GM18511 (cell line): ENCODE measurements around the gene WNT7B.

Source experiments
- ATAC-seq: cut with Tn5 transposase; IDR thresholded peaks from one replicate; pipeline ENCODE4 v1.9.1; 2021; ENCODE audit warnings: mild to moderate bottlenecking, moderate library complexity; ENCODE audit not compliant: unreplicated experiment

The WNT7B gene

DNA sequence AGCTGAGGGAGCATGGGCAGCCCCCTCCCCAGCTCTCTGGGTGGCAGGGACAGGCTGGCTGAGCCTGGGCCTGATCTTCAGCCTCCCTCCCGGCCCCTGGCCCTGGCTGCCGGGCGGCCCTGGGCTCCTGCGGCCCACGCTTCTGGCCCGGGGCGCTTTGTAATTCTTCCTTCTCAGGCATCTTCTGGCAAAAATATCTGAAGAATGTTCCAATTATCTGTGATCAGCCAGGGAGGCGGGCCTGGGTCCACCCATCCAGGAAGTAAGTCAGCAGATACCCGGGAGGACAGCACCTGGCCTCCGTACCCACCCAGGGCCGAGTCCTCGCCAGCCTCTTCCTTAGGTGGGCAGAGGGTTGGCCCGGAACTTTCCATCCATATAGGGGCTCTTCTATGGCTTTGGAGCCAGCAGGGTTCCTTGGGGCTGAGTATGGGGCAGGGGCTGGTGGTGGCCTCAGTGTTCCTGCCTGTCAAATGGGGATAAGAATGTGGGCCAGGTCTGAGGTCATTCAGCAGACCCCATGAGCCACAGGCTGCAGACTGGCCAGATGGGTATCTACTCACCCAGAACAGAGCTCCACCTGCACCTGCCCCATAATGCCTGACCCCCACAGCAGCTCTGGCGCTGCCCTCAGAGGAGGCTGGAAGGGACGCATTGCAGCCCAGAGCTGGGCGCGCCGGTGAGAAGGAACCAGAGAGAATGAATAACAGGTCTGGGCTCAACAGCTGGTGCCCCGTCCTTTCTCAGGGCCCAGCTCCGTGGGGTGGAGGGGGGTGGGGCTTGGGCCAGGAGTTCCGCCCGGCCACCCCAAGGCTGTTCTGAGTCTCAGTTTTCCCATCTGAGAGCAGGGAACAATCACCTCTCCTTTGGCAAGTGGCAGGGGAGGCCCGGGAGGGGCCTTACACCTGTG, 16.2 kb downstream of the WNT7B start:
- no peak for ATAC-seq

DNA sequence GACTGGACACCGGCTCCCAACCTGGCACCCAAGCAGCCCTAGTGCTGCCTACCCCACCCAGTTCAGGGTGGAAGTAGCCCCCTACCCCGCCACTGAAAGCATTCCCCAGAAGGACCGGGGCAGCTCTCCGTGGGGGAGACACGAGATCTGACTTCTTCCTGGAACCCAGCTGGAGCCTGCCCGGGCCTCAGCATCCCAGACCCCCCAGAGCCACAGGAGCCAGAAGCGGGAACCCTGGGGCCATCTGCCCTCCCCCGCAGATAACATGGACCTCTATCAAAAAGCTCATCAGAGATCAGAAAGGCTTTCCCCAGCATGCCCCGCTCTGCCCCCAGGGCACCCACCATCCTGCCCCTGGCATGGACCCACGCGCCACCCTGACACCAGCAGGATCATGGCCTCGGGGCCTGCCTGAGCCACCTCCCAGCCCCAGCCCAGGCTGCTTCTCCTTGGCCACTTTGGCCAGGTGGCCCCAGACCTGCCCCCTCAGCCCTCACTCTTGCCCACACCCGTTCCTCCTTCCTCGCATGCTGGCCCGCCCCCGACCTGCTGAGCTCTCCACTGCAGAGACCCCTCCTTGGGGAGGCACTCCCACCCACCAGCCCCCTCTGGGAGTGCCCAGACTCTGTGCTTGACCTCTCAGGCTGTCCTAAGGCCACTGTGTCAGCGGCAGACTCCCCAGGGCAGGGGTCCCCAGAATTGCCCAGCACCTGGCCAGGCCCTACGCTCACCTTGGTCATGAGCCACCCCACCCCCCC, 17.1 kb downstream of the WNT7B start:
- ATAC-seq: no peak

- no peak for ATAC-seq
Observed at GRCh38 chr22:45958971-45959370, 18.0 kb downstream of the WNT7B start.

GRCh38 chr22:45957826-45958225, 19.1 kb downstream of the WNT7B start:
- no peak for ATAC-seq

- no peak for ATAC-seq
Observed at GRCh38 chr22:45953178-45953577, 23.8 kb downstream of the WNT7B start.

DNA sequence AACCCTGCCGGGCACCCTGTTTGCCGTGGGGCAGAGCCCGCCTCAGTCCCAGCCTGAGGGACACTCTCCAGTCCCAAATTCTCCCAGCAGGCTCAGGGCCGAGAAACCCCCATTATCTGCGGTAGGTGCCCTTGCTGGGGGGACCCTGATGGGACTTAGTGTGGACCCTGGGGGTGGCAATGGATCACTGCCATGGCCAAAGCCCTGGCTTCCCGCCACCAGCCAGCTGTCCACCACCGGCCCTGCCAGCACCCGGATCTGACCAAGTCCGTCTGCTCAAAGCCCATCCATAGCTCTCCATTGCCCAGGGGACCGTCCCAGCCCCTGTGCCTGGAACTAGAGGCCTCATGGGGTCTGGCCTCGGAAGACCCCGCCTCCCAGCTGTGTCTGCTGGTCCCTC, 24.4 kb downstream of the WNT7B start:
- ATAC-seq: no peak

- no peak for ATAC-seq
Observed at GRCh38 chr22:45952151-45952550, 24.8 kb downstream of the WNT7B start.

DNA sequence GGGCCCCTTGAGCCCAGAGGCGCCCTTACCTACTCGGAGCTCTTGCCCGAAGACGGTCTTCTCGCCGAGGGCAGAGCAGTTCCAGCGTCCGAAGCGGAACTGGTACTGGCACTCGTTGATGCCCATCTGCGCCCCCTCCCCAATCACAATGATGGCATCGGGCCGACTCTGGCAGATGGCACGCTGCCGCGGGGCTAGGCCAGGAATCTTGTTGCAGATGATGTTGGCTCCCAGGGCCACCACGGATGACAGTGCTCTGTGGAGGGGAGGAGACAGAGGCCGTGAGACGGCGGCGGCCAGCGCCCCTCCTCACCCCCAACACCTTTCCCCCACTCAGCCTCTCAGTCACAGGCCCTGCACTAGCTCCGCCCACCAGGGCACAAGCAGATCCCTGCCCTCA, 27.1 kb downstream of the WNT7B start:
- no peak for ATAC-seq

DNA sequence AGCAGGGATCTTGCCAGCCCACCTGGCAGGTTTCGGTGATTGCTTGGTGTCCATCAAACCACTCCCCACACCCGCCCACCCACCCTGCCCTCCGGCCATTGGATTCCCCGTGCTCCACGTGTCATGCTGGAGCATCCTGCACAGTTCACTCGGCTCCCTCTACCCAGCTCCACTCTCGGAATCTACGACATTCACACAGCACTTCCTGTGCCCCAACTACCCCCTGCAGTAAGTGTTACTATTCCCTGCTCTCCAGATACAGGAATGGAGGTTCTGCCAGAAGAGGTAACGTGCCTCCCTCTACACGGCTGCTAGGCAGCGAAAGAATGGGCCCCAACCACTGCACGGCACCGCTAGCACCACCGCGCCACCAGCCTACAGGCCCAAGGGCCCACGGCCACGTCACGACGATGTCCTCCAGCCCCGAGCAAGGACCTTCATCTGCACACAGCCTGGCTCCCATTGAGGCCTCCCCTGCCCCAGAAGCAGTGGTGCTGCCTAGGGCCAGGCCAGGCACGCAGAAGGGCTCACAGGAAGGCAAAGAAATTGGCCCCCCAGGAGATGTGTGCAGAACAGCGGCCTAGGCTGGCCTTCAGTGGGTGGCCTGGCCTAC, 27.6 kb downstream of the WNT7B start:
- ATAC-seq: no peak

GRCh38 chr22:45948081-45948648, 28.8 kb downstream of the WNT7B start:
- no peak for ATAC-seq

- no peak for ATAC-seq
Observed at GRCh38 chr22:45946805-45947600, 30.0 kb downstream of the WNT7B start.

- no peak for ATAC-seq
Observed at GRCh38 chr22:45945621-45946106, 31.3 kb downstream of the WNT7B start.

GRCh38 chr22:45942787-45943493, 34.0 kb downstream of the WNT7B start:
- ATAC-seq: no peak

- ATAC-seq: no peak
Observed at GRCh38 chr22:45942344-45942743, 34.6 kb downstream of the WNT7B start.

- no peak for ATAC-seq
Observed at GRCh38 chr22:45938913-45939312, 38.0 kb downstream of the WNT7B start.

DNA sequence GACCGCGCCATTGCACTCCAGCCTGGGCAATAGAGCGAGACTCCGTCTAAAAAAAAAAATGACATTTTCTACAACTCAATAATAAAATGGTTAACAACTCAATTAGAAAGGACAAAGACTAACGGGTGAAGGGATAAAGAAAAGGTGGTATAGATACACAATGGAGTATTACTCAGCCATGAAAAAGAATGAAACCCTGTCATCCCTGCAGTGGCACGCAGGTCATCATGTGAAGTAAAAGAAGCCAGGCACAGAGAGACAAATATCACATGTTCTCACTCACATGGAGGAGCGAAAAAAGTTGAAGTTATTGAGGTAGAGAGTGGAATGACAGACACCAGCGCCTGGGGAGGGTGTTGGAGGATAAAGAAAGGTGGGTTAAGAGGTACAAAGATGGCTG, 39.0 kb downstream of the WNT7B start:
- no peak for ATAC-seq

GRCh38 chr22:45935573-45935972, 41.4 kb downstream of the WNT7B start:
- no peak for ATAC-seq

GRCh38 chr22:45934659-45935341, 42.2 kb downstream of the WNT7B start:
- ATAC-seq: no peak

DNA sequence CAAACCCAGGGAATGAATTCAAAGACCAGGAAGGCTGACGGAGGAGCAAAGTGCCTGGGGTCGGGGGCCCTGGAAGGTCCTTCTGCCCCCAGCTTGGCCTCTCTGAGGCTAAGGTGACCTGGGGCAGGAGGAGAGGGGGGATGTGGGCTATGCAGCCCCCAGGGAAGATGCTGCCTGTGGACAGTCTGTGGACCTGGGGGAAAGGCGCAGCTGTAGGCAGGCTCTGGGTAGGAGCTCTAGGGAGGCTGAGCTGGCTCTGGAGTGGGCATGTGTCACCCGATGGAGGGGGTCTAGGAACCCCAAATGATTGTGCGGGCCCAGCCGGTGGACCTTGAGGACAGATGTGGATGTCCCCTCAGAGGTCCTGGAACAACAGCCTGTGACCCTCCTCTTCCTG, 42.8 kb downstream of the WNT7B start:
- ATAC-seq: no peak
